Right renal cortex interstitium (tissue), 3 donors: ENCODE measurements around the gene CACYBP. TPM values are rescaled to one million over a fixed set of nuclear protein-coding genes. Genes with fewer than 3 reads are reported as not detected.

ENCODE experiments used
- DNase-seq, 3 donors: peaks; one replicate each; pipeline ENCODE4 v3.0.0-alpha.2; 2013; ENCODE audit warnings: low read depth in 3 of 3, low spot score in 2 of 3
- polyA plus RNA-seq, 3 donors: library from polyadenylated mRNA; unstranded; fragments of 120-200 nt; gene quantifications; one replicate each; pipeline ENCODE4 v1.2.1, GENCODE V29; 2013; ENCODE audit not compliant: insufficient read length in 3 of 3

The CACYBP gene
- polyA plus RNA-seq, 3 donors = 131 to 139 (median 136) TPM

DNA sequence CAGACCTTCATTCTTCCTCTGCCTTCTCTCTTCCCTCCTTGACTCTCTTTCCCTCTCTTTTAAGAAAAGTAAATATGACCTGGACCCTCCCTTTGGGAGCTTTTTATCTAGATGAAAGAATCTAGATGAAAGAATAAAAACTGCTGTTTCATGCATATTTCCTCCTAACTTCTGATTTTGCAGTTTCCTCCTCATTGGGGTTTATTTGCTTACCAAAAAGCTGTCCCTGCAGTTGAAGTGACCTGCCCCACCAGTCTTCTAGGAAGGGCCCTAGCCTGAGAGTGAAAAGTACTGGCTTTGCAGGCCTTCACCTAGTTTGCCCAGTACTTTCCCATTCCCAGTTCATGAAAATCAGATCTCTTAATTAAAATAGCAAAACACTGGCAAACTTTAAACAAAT lies 28.3 kb upstream of the CACYBP start:
- DNase-seq = no peak

GRCh38 chr1:174971902-174972301 lies 27.8 kb upstream of the CACYBP start:
- no peak for DNase-seq

DNA sequence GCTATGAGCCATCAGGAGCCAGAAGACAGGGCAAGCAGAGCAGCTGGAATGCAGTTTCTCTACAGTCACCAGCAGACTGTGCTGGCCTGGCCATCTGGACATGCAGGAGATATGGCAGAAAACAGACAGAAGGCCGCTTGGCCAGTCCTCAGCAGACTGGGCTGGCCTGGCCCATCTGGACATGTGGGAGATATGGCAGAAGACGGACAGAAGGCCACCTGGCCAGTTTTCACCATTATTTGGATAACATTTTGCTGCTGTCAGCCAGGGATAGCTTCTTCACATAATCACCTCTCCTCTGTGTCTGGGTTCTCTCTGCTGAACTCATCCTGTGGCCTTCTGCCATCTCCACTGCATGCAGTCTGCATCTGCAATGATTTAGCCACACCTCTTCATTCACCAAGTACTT lies 25.0 kb upstream of the CACYBP start:
- no peak for DNase-seq

GRCh38 chr1:174975764-174976163 lies 24.0 kb upstream of the CACYBP start:
- DNase-seq = no peak

DNA sequence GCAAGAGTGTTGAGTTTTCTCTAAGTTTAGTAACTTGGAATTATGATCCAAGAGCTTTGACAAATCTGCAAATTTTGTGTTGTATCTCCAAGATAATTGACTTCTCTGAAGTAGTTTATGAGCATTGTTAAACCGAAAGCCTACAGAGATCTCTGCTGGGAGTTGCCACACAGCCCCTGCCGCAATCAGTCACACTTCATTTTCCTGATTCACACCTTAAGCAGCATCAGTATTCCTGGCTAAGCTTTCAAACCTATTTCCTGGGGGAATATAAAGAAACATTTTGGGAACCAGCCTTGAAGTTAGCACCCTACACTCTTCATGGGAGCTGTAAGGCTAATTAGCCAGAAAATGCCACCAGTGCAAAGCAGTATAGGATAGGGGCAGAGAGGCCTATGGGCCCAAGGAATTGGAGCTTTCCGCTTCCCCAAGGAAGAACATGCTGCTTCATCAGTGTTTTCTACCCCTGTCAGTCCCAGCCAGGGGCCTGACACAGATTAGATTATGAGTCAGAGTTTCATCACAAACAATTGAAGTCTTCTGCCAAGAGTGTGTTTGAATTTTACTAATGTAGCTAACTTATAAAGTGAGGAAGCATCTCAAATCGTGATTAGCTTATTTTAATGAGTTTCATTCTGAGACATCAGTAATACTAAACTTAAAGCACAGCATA lies 23.2 kb upstream of the CACYBP start:
- DNase-seq = no peak

DNA sequence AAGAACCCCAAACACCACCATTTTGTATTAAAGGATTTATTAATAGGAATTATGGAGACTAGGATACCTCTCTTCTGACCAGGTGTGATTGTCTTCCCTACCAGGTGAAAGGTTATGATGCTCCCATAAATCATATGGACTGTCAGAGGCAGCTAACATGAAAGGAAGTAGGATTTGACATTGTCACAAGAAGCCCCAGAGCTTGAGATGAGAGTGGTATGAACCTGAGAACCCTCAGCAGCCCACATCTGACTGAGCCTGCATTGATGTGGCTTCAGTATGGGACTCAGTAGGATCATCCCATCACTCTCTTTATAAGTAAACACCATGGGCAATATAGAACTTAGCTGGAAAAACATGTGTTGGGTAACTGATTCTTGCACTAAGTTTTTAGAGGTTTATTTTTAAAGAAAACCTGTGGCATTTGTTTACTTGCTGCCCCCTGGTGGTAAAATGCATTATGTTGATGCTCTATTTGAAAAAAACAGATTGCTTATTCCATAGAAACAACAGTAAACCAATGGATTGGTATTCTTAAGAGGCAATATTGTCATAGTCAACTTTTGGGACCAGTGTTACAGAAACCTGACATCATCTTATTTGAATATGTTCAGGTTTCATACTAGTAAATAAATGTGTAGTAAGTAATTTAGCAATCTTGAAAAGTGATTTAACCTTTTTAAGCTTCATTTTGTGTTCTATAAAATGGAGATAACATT lies 16.6 kb upstream of the CACYBP start:
- no peak for DNase-seq

GRCh38 chr1:174984952-174985351 lies 14.8 kb upstream of the CACYBP start:
- no peak for DNase-seq

DNA sequence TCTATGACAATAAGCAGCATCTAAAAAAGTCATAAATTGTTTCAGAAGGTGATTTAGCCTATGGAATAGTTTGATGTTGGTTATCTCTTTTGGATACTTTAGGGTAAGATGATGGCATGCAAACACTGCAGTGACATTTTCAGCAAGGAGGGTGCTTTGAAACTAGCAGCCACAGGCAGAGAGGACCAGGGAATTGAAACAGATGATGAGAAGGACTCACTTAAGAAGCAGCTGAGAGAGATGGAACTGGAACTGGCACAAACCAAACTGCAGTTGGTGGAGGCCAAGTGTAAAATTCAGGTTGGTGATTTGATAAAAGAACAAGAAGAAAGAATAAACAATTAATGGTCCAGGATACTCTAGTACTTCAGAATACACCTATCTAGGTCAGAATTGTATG lies 11.2 kb upstream of the CACYBP start:
- DNase-seq = no peak

- DNase-seq = no peak
These were observed 10.8 kb upstream of the CACYBP start for GRCh38 chr1:174988986-174989385.

DNA sequence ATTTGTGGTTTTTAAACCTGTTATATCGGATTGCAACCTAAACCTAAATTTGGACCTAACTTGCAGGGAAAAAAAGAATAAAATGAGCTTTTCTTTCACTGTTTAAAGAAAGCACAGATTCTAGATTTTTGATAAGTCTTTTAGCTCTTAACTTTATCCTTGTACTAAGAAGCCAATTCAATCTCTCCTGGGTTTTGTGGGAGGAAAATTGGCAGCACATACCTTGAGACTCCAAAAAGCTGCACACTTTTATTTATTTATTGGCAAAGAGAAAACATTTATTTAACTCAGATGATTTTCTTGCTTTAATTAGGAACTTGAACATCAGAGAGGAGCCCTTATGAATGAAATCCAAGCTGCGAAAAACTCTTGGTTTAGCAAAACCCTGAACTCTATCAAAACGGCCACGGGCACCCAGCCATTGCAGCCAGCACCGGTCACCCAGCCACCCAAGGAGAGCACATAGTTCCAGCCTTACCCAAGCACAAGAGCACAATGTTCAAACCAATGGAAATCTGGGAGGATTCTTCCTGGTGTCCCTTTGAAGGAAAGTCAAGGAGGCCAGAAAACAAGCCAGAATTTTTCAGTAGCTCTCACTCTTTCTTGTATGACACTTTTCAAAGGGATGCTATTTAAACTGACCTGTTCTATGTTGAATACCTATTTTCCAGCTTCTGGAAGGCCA lies 10.1 kb upstream of the CACYBP start:
- no peak for DNase-seq

DNA sequence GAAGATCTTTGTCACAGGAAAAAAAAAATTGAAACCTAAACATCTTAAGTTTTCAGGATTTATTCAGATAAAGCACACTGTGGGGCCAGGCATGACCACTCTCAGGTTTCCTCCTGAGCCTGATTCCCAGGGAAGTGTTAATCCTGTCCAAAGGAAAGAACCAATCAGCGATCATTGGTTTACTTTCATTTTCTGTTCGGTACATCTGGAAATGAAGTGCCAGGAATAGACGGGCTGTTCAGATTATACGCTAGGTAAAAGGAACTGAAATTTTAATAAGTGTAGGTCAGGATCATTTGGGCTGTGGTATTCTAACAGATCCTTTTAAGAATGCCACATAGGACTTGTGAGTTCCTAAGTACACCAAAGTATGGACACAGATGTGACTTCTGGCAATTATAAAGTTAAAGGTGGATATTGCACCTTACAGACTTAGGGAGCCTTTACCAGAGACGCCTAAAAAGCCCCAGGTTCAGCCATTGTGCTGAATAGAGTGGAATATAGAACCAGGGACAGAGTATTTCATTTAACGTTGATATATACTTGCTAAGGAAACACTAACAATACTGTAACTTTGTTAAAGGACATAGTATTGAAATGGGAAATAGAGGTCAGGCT lies 9.3 kb upstream of the CACYBP start:
- no peak for DNase-seq

DNA sequence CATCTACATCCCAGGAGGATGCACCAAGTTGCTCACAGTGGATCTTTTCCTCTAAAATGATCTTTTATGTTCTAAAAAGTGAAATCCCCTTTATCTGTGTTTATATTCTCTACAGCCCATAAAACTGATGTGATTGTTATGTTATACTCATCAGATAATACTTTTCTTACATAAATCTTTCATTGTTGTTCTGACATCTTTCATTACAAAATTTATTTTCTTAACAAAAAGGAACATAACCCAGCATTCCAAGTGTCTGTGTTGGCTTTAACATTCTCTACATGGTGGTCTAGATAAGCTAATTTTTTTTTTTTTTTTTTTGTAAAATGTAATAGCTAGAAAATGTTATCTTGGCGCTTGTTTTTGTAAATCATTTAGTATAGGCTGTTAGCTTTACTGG lies 8.3 kb upstream of the CACYBP start:
- no peak for DNase-seq

DNA sequence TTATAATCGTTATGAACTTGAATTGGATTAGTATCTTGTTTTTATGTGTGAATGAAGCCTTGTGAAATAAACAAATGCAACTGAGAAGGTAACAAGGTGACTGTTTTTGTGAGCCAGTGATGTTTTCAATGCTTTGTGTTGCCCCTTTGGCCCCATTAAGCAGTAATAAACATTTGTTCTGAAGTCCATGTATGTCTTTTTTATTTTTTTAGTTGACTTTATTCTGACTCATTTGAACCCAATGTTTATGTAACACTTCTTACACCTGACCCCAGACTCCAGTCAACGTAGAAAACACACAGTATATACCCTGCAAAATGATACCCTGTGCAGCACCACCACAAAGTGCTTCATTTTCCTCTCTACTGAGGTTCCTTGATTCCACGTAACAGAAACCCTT lies 4.6 kb upstream of the CACYBP start:
- no peak for DNase-seq

- DNase-seq = no peak
These were observed 3.8 kb upstream of the CACYBP start for GRCh38 chr1:174995916-174996315.

DNA sequence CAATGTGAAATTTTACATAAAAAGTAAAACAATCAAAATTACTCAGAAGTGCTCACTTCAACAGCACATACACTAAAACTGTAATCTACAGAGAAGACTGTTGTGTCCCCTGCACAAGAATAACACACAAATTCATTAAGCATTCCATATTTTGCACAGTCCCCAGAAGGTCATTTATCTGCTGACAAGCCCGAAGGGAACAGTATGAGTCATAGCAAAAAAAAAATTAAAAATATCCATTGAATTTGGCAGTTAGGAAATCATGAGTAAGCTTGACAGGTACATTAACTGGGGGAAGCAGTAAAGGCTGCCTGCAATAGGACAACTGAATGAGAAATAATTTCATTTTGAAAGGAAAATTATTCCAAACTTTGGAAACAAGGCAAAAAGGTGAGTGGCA lies 3.3 kb upstream of the CACYBP start:
- no peak for DNase-seq

GRCh38 chr1:174997041-174997440 lies 2.7 kb upstream of the CACYBP start:
- DNase-seq = no peak

GRCh38 chr1:174998569-174999215 lies 1.1 kb upstream of the CACYBP start:
- peak; percentile 56 to 69 (median 66) for DNase-seq

- DNase-seq = peak; percentile 96 to 100 (median 99)
These were observed 371 bp upstream of the CACYBP start for GRCh38 chr1:174999216-174999935.

DNA sequence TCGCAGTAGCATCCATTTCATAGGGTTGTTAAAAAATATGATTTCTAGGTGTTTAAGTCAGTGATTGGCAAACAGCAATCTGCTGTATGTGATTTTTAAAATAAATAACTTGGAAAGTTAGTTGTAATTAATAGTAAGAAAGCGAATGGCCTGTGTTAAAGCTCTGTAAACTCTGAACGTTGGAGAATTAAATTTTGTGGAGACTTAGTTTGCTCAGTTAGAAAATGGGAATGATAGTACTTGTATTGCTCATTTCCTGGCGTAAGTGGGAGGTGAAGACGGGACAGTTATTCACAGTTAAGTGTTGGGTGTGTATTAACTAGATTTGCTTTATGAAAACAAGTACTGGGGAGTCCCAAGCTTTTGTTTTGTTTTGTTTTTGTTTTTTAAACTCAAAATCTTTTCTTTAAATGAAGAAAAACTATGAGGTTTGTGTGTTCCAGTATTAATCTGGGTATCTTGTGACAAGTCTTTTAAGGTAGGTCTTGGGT lies 995 bp downstream of the CACYBP start:
- DNase-seq = no peak

DNA sequence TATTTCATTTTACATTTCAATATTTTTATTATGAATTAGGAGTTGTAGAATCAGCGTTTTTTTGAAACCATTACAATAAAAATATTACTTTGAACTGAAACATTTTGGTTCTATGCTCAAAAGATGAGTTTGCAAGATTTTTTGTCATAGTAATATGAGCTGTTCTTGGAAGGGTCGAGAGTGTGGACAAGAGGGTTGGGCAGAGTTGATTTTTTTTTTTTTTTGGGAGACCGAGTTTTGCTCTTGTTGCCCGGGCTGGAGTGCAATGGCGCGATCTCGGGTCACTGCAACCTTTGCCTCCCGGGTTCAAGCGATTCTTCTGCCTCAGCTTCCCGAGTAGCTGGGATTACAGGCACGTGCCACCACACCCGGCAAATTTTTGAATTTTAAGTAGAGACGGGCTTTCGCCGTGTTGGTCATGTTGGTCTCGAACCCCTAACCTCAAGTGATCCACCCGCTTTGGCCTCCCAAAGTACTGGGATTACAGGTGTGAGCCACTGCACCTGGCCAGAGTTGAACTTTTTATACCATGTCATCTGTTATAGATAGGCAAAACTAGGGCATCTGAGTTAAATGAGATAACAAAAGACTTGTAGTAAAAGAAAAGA lies 3.3 kb downstream of the CACYBP start:
- DNase-seq = no peak
